ENCODE data around the gene PRR18.

PRR18 gene

DNA sequence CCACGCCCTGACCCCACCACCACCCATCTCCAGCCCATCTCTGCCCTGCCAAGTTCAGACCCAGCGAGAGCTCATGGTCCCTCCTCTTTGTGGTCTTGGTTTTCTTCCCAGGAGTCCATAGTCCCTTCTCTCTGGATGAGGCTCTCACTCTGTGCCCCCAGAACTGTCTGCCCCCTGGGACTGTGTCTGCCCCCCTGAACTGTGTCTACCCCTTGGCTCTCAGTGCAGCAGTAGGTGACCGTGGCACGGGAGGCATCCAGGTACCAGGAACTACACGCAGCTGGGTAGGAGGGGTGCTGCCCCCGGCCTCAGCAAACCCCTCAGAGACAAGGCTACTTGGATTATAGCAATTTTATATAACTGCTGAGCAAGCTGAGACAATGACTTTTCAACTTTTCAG lies 23.6 kb downstream of the PRR18 start:
- DNase-seq, result no peak
- Histone ChIP-seq H2BK12ac (ENCODE audit: low read length) (no peak overlapping the region), H3K18ac (ENCODE audit: low read length) (no peak overlapping the region), H3K79me2 (ENCODE audit: control insufficient read depth, insufficient read depth, low read length, poor library complexity) (no peaks in the 10 kb centered on the region), H2BK120ac (ENCODE audit: insufficient read depth, low read length, poor library complexity) (no peak overlapping the region), H3K79me1 (ENCODE audit: low read length) (no peaks in the 10 kb centered on the region), H3K4ac (ENCODE audit: low read depth, low read length) (no peak overlapping the region), H3K4me1 (ENCODE audit: control insufficient read depth in 1 of 2, insufficient read depth in 2 of 2, low read length in 2 of 2) (no peaks in the 10 kb centered on the region), H3K14ac (ENCODE audit: low read length) (no peak overlapping the region), H2AK5ac (ENCODE audit: low read length) (no peak overlapping the region), H3K4me2 (ENCODE audit: low read length) (no peak overlapping the region), H3K27me3 (ENCODE audit: insufficient read depth, low read length) (no peaks in the 10 kb centered on the region), H3K36me3 (ENCODE audit: control insufficient read depth in 1 of 2, insufficient read depth in 2 of 2, low read length in 2 of 2) (no peaks in the 10 kb centered on the region), H3K9me3 (ENCODE audit: insufficient read depth, low read depth, low read length) (no peaks in the 10 kb centered on the region), H4K91ac (ENCODE audit: low read depth, low read length) (no peak overlapping the region), H3K9ac (ENCODE audit: low read length) (no peak overlapping the region), H3K4me3 (ENCODE audit: low read depth, low read length) (no peak overlapping the region), H2AFZ (ENCODE audit: insufficient read depth, low read length, poor library complexity) (no peak overlapping the region), H3K27ac (ENCODE audit: low read depth, low read length) (no peak overlapping the region), H4K8ac (ENCODE audit: low read depth, low read length) (no peak overlapping the region), H2BK5ac (ENCODE audit: low read depth, low read length, poor library complexity) (no peak overlapping the region), H3K23ac (ENCODE audit: low read length) (no peak overlapping the region), H4K12ac (ENCODE audit: low read depth, low read length) (no peak overlapping the region)
- WGBS (ENCODE audit: extremely low coverage, insufficient coverage, insufficient read length), result no CpG with 5 or more reads among the region's 6 CpGs

DNA sequence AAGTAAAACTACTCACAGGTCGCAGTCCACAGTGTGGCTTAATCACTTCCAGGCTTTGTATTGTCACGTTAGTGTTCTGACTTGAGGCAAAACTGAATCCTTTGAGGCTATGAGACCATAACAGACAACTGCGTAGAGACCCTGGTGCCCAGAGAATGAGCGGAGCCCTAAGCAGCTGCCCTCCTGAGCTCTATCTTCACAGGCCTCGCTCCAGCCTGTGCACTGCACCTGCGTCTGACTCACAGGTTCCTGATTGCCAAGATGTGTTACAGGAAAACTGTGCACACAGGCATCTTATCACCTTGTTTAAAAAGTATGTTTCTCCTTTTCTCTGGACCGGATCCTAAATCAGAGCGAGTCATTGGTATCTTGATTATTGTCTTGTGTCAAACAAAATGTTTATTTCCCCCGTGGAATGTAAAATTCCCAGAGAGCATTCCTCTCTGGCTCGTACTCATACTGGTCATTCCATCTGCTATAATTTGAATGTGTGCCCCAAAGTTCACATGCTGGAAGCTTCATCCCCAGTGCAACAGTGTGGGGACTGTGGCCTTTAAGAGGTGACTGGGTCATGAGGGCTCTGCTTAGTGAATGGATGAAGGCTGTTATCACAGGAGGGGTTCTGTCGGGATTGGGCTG lies 25.7 kb downstream of the PRR18 start:
- Histone ChIP-seq H2AK5ac (ENCODE audit: low read length) (no peak overlapping the region), H3K9ac (ENCODE audit: low read length) (no peak overlapping the region), H3K4me3 (ENCODE audit: low read depth, low read length) (no peak overlapping the region), H3K4ac (ENCODE audit: low read depth, low read length) (no peak overlapping the region), H2BK5ac (ENCODE audit: low read depth, low read length, poor library complexity) (no peak overlapping the region), H3K27ac (ENCODE audit: low read depth, low read length) (no peak overlapping the region), H2BK12ac (ENCODE audit: low read length) (no peak overlapping the region), H4K91ac (ENCODE audit: low read depth, low read length) (no peak overlapping the region), H2BK120ac (ENCODE audit: insufficient read depth, low read length, poor library complexity) (no peak overlapping the region), H3K79me2 (ENCODE audit: control insufficient read depth, insufficient read depth, low read length, poor library complexity) (no peaks in the 10 kb centered on the region), H3K23ac (ENCODE audit: low read length) (no peak overlapping the region), H2AFZ (ENCODE audit: insufficient read depth, low read length, poor library complexity) (no peak overlapping the region), H3K9me3 (ENCODE audit: insufficient read depth, low read depth, low read length) (no peaks in the 10 kb centered on the region), H3K4me2 (ENCODE audit: low read length) (no peak overlapping the region), H3K4me1 (ENCODE audit: control insufficient read depth in 1 of 2, insufficient read depth in 2 of 2, low read length in 2 of 2) (no peaks in the 10 kb centered on the region), H3K18ac (ENCODE audit: low read length) (no peak overlapping the region), H4K8ac (ENCODE audit: low read depth, low read length) (no peak overlapping the region), H3K27me3 (ENCODE audit: insufficient read depth, low read length) (no peaks in the 10 kb centered on the region), H4K12ac (ENCODE audit: low read depth, low read length) (no peak overlapping the region), H3K36me3 (ENCODE audit: control insufficient read depth in 1 of 2, insufficient read depth in 2 of 2, low read length in 2 of 2) (no peaks in the 10 kb centered on the region), H3K14ac (ENCODE audit: low read length) (no peak overlapping the region), H3K79me1 (ENCODE audit: low read length) (no peaks in the 10 kb centered on the region)
- WGBS (ENCODE audit: extremely low coverage, insufficient coverage, insufficient read length), result no CpG with 5 or more reads among the region's 11 CpGs
- no peak for DNase-seq

DNA sequence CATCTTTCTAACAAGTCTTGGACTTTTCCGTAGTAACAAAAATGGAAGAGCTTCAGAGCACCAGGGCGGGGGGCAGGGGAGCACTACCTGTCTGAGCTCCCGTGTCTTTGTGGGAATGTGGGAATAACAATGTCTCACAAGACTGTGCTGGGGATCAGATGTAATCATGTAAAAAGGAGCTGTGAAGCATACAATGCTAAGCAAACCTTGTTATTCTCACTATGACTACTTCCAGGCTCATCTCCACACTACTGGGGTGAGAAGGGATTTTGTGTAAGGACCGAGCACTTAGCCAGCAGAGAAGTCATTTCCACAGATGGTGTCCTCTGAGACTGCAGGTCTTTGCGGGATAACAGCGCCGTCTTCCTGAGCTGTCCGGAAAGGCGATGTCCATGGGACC lies 27.1 kb downstream of the PRR18 start:
- no peak overlapping the region for H3K14ac ChIP-seq (ENCODE audit: low read length)
- no peak overlapping the region for H2BK12ac ChIP-seq (ENCODE audit: low read length)
- no peak overlapping the region for H3K4ac ChIP-seq (ENCODE audit: low read depth, low read length)
- H3K27me3 ChIP-seq (ENCODE audit: insufficient read depth, low read length), result no peaks in the 10 kb centered on the region
- H3K4me2 ChIP-seq (ENCODE audit: low read length), result no peak overlapping the region
- H3K79me1 ChIP-seq (ENCODE audit: low read length), result no peaks in the 10 kb centered on the region
- H4K91ac ChIP-seq (ENCODE audit: low read depth, low read length), result no peak overlapping the region
- no peaks in the 10 kb centered on the region for H3K79me2 ChIP-seq (ENCODE audit: control insufficient read depth, insufficient read depth, low read length, poor library complexity)
- no peak overlapping the region for H3K18ac ChIP-seq (ENCODE audit: low read length)
- no peak overlapping the region for H2BK120ac ChIP-seq (ENCODE audit: insufficient read depth, low read length, poor library complexity)
- no peak overlapping the region for H2AK5ac ChIP-seq (ENCODE audit: low read length)
- H3K27ac ChIP-seq (ENCODE audit: low read depth, low read length), result no peak overlapping the region
- no peak overlapping the region for H2AFZ ChIP-seq (ENCODE audit: insufficient read depth, low read length, poor library complexity)
- H3K23ac ChIP-seq (ENCODE audit: low read length), result no peak overlapping the region
- DNase-seq, result no peak
- H2BK5ac ChIP-seq (ENCODE audit: low read depth, low read length, poor library complexity), result no peak overlapping the region
- WGBS (ENCODE audit: extremely low coverage, insufficient coverage, insufficient read length), result no CpG with 5 or more reads among the region's 9 CpGs
- H3K4me3 ChIP-seq (ENCODE audit: low read depth, low read length), result no peak overlapping the region
- H3K4me1 ChIP-seq (ENCODE audit: control insufficient read depth in 1 of 2, insufficient read depth in 2 of 2, low read length in 2 of 2), result no peaks in the 10 kb centered on the region
- H3K9ac ChIP-seq (ENCODE audit: low read length), result no peak overlapping the region
- H4K8ac ChIP-seq (ENCODE audit: low read depth, low read length), result no peak overlapping the region
- no peak overlapping the region for H4K12ac ChIP-seq (ENCODE audit: low read depth, low read length)
- H3K36me3 ChIP-seq (ENCODE audit: control insufficient read depth in 1 of 2, insufficient read depth in 2 of 2, low read length in 2 of 2), result no peaks in the 10 kb centered on the region
- no peaks in the 10 kb centered on the region for H3K9me3 ChIP-seq (ENCODE audit: insufficient read depth, low read depth, low read length)

DNA sequence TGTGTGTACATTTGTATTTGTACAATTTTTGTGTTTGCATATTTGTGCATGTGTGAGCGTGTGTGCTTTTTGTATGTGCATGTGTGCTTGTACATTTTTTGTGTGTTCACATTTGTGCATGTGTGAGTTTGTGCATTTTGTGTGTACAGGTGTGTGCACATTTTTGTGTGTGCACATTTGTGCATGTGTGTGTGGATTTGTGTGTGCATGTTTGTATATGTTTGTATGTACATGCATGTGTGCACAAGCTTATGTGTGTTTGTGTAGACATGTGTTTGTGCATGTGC lies 28.9 kb downstream of the PRR18 start:
- Histone ChIP-seq H2AK5ac (ENCODE audit: low read length) (no peak overlapping the region), H3K14ac (ENCODE audit: low read length) (no peak overlapping the region), H3K36me3 (ENCODE audit: control insufficient read depth in 1 of 2, insufficient read depth in 2 of 2, low read length in 2 of 2) (no peaks in the 10 kb centered on the region), H2BK120ac (ENCODE audit: insufficient read depth, low read length, poor library complexity) (no peak overlapping the region), H3K4me2 (ENCODE audit: low read length) (no peak overlapping the region), H2BK5ac (ENCODE audit: low read depth, low read length, poor library complexity) (no peak overlapping the region), H3K4ac (ENCODE audit: low read depth, low read length) (no peak overlapping the region), H3K9ac (ENCODE audit: low read length) (no peak overlapping the region), H4K12ac (ENCODE audit: low read depth, low read length) (no peak overlapping the region), H4K8ac (ENCODE audit: low read depth, low read length) (no peak overlapping the region), H3K27me3 (ENCODE audit: insufficient read depth, low read length) (no peaks in the 10 kb centered on the region), H4K91ac (ENCODE audit: low read depth, low read length) (no peak overlapping the region), H3K27ac (ENCODE audit: low read depth, low read length) (no peak overlapping the region), H3K79me1 (ENCODE audit: low read length) (no peaks in the 10 kb centered on the region), H3K18ac (ENCODE audit: low read length) (no peak overlapping the region), H3K4me1 (ENCODE audit: control insufficient read depth in 1 of 2, insufficient read depth in 2 of 2, low read length in 2 of 2) (no peaks in the 10 kb centered on the region), H3K4me3 (ENCODE audit: low read depth, low read length) (no peak overlapping the region), H3K23ac (ENCODE audit: low read length) (no peak overlapping the region), H2AFZ (ENCODE audit: insufficient read depth, low read length, poor library complexity) (no peak overlapping the region), H3K79me2 (ENCODE audit: control insufficient read depth, insufficient read depth, low read length, poor library complexity) (no peaks in the 10 kb centered on the region), H3K9me3 (ENCODE audit: insufficient read depth, low read depth, low read length) (no peaks in the 10 kb centered on the region), H2BK12ac (ENCODE audit: low read length) (no peak overlapping the region)
- no peak for DNase-seq
- no CpG with 5 or more reads among the region's 1 CpG for WGBS (ENCODE audit: extremely low coverage, insufficient coverage, insufficient read length)

Data from trophoblast cell (in vitro differentiated cells and primary cell).